H9 (cell line): ENCODE measurements around the gene HES6. TPM values are rescaled to one million over a fixed set of nuclear protein-coding genes. Genes with fewer than 3 reads are reported as not detected.

Experiments
- DNase-seq: peaks from one replicate; pipeline ENCODE4 v3.0.0-alpha.2; 2017
- H2AFZ ChIP-seq: one replicate; pipeline ENCODE4 v1.6.1; 2013; ENCODE audit warnings: mild to moderate bottlenecking, low read length, control low read depth, moderate library complexity
- H2AK5ac ChIP-seq: 2 replicates; pipeline ENCODE4 v1.6.1; 2013; ENCODE audit warnings: low read length, control low read depth, mixed read lengths; ENCODE audit not compliant: insufficient read length
- H2BK120ac ChIP-seq: one replicate; pipeline ENCODE4 v1.6.1; 2013; ENCODE audit warnings: low read depth, mild to moderate bottlenecking, low read length, control low read depth, inconsistent platforms; ENCODE audit not compliant: poor library complexity, severe bottlenecking
- H2BK12ac ChIP-seq: 2 replicates; pipeline ENCODE4 v1.6.1; 2013; ENCODE audit warnings: low read length, control low read depth, mixed read lengths, low read depth; ENCODE audit not compliant: insufficient read length
- H2BK15ac ChIP-seq: 2 replicates; pipeline ENCODE4 v1.6.1; 2013; ENCODE audit warnings: low read depth, low read length, control low read depth
- H2BK20ac ChIP-seq: one replicate; pipeline ENCODE4 v1.6.1; 2013; ENCODE audit warnings: low read depth, mild to moderate bottlenecking, low read length, control low read depth, inconsistent platforms; ENCODE audit not compliant: poor library complexity, severe bottlenecking
- H2BK5ac ChIP-seq: 2 replicates; pipeline ENCODE4 v1.6.1; 2013; ENCODE audit warnings: low read length, control low read depth, mixed read lengths; ENCODE audit not compliant: insufficient read length
- H3K14ac ChIP-seq: 2 replicates; pipeline ENCODE4 v1.6.1; 2013; ENCODE audit warnings: low read length, control low read depth; ENCODE audit not compliant: insufficient read depth
- H3K18ac ChIP-seq: 2 replicates; pipeline ENCODE4 v1.6.1; 2013; ENCODE audit warnings: low read depth, mild to moderate bottlenecking, mixed read lengths, low read length, control low read depth; ENCODE audit not compliant: insufficient read length
- H3K23ac ChIP-seq: 2 replicates; pipeline ENCODE4 v1.6.1; 2013; ENCODE audit warnings: low read length, control low read depth, mixed read lengths, low read depth; ENCODE audit not compliant: insufficient read length
- H3K23me2 ChIP-seq: 2 replicates; pipeline ENCODE4 v1.6.1; 2013; ENCODE audit warnings: low read depth, mild to moderate bottlenecking, mixed read lengths, low read length, control low read depth; ENCODE audit not compliant: insufficient read length, poor library complexity, severe bottlenecking
- H3K27ac ChIP-seq: 2 replicates; pipeline ENCODE4 v1.5.1; 2013; ENCODE audit warnings: low read length, control low read depth, mixed read lengths, low read depth; ENCODE audit not compliant: insufficient read length
- H3K27me3 ChIP-seq: 2 replicates; pipeline ENCODE4 v1.6.1; 2013; ENCODE audit warnings: low read length, control low read depth, inconsistent platforms; ENCODE audit not compliant: insufficient read depth
- H3K4ac ChIP-seq: 2 replicates; pipeline ENCODE4 v1.6.1; 2013; ENCODE audit warnings: low read depth, mild to moderate bottlenecking, control low read depth, inconsistent platforms, low read length, moderate library complexity
- H3K4me1 ChIP-seq: 2 replicates; pipeline ENCODE4 v1.6.1; 2013; ENCODE audit warnings: low read length, control low read depth, inconsistent platforms; ENCODE audit not compliant: insufficient read depth
- H3K4me2 ChIP-seq: 2 replicates; pipeline ENCODE4 v1.6.1; 2013; ENCODE audit warnings: low read length, control low read depth, mixed read lengths; ENCODE audit not compliant: insufficient read length, insufficient read depth
- H3K56ac ChIP-seq: 2 replicates; pipeline ENCODE4 v1.6.1; 2013; ENCODE audit warnings: low read depth, mild to moderate bottlenecking, mixed read lengths, low read length, control low read depth; ENCODE audit not compliant: insufficient read length
- H3K79me1 ChIP-seq: 2 replicates; pipeline ENCODE4 v1.6.1; 2013; ENCODE audit warnings: low read depth, mild to moderate bottlenecking, moderate library complexity, low read length, control low read depth, inconsistent platforms; ENCODE audit not compliant: insufficient read depth, poor library complexity, severe bottlenecking
- H3K79me2 ChIP-seq: 2 replicates; pipeline ENCODE4 v1.6.1; 2013; ENCODE audit warnings: low read length, control low read depth, inconsistent platforms; ENCODE audit not compliant: insufficient read depth
- H3K9ac ChIP-seq: 2 replicates; pipeline ENCODE4 v1.6.1; 2013; ENCODE audit warnings: low read length, control low read depth, mixed read lengths; ENCODE audit not compliant: insufficient read length; ENCODE audit errors: extremely low read depth
- H3K9me3 ChIP-seq: one replicate; pipeline ENCODE4 v1.6.1; 2013; ENCODE audit warnings: low read depth, low read length, inconsistent platforms; ENCODE audit not compliant: control insufficient read depth
- H3T11ph ChIP-seq: one replicate; pipeline ENCODE4 v1.6.1; 2013; ENCODE audit warnings: mild to moderate bottlenecking, low read length, control low read depth, inconsistent platforms
- H4K20me1 ChIP-seq: one replicate; pipeline ENCODE4 v1.6.1; 2013; ENCODE audit not compliant: control insufficient read depth, insufficient read length, insufficient read depth
- H4K5ac ChIP-seq: 2 replicates; pipeline ENCODE4 v1.6.1; 2013; ENCODE audit warnings: low read depth, mild to moderate bottlenecking, mixed read lengths, low read length, control low read depth; ENCODE audit not compliant: insufficient read length
- H4K8ac ChIP-seq: replicated peaks from 2 replicates; pipeline ENCODE4 v1.6.1; 2013; ENCODE audit warnings: low read length, control low read depth, mixed read lengths, low read depth; ENCODE audit not compliant: insufficient read length
- H4K91ac ChIP-seq: 2 replicates; pipeline ENCODE4 v1.6.1; 2013; ENCODE audit warnings: low read depth, mild to moderate bottlenecking, moderate library complexity, mixed read lengths, low read length, control low read depth; ENCODE audit not compliant: insufficient read length
- H3K27ac Mint-ChIP-seq, 3 experiments: 2 replicates in 2 of 3; 3 replicates in 1 of 3; pipeline ENCODE4 v1.8.0; 2020 to 2021; ENCODE audit warnings: mixed read lengths in 3 of 3, mild to moderate bottlenecking in 1 of 3, moderate library complexity in 1 of 3
- H3K27me3 Mint-ChIP-seq: 2 replicates; pipeline ENCODE4 v1.8.0; 2021; ENCODE audit warnings: low read depth, mild to moderate bottlenecking, moderate library complexity, mixed read lengths
- H3K36me3 Mint-ChIP-seq, 3 experiments: 2 replicates in 2 of 3; 3 replicates in 1 of 3; pipeline ENCODE4 v1.8.0; 2020 to 2021; ENCODE audit warnings: low read depth in 3 of 3, mixed read lengths in 3 of 3; ENCODE audit not compliant: insufficient read depth in 1 of 3
- H3K4me1 Mint-ChIP-seq, 2 experiments: 2 replicates each; pipeline ENCODE4 v1.8.0; 2020; ENCODE audit warnings: mixed read lengths in 2 of 2
- H3K4me3 Mint-ChIP-seq, 2 experiments: 2 replicates in 1 of 2; 3 replicates in 1 of 2; pipeline ENCODE4 v1.8.0; 2020 to 2021; ENCODE audit warnings: mild to moderate bottlenecking in 2 of 2, mixed read lengths in 2 of 2, moderate library complexity in 1 of 2
- H3K9me3 Mint-ChIP-seq, 2 experiments: 2 replicates in 1 of 2; 3 replicates in 1 of 2; pipeline ENCODE4 v1.8.0; 2020; ENCODE audit warnings: mild to moderate bottlenecking in 2 of 2, mixed read lengths in 2 of 2, moderate library complexity in 1 of 2
- WGBS: extraction: QIAGEN DNeasy Blood & Tissue Kit; methylation state at CpG from one replicate; pipeline ENCODE4 v1.1.7; 2013; ENCODE audit warnings: missing lambda C conversion rate, low lambda C conversion rate, mixed read lengths; ENCODE audit not compliant: insufficient read length; ENCODE audit errors: extremely low coverage; 5-methylcytosine and 5-hydroxymethylcytosine counted together
- total RNA-seq: library from RNA; stranded (reverse); gene quantifications from 2 replicates; pipeline ENCODE4 v1.2.1, GENCODE V29; 2021
- TF ChIP-seq, protein P1 (sequence below): fragments of 200-600 bp; sonication (generic); conservative IDR thresholded peaks from 3 replicates; pipeline ENCODE4 v1.8.0; 2021; ENCODE audit warnings: antibody characterized with exemption, mild to moderate bottlenecking

HES6 gene
- total RNA-seq, 1 experiment from 2014 or later = 27.1 TPM

DNA sequence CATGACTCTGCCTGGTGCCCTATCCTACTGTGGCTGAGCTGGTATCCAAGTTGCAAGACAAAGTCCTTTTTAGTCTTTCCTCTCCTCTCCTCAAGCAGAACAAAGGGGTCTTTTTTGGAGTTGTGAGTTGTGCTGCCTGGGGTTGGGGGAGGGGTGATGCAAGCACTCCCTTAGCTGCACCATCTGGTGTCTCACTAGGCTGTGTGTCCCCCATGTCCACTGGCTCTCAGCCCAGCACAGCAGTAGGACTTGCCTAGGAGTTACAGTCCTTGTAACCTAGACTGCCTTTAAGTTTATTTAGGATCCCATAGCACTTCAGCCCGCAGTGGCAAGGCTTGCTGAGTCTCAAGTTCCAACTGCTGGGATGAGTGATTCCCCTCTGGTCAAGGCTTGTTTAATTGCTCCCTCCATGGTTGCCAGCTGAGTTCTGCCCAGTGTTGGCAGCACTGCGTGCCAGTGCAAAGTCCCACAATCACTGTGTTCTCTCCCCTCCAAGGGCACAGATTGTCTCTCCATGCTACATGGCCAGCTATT lies 23.1 kb downstream of the HES6 start:
- Histone ChIP-seq H3K4ac (no peak overlapping the region), H4K5ac (no peak overlapping the region), H2BK20ac (no peak overlapping the region), H3K9me3 (no peaks in the 10 kb centered on the region), H4K20me1 (no peaks in the 10 kb centered on the region), H3K79me2 (no peaks in the 10 kb centered on the region), H3K79me1 (no peaks in the 10 kb centered on the region), H3K27ac (no peak overlapping the region), H3K14ac (no peak overlapping the region), H3K56ac (no peak overlapping the region), H4K8ac (no peak overlapping the region), H3K27me3 (no peaks in the 10 kb centered on the region), H2BK15ac (no peak overlapping the region), H2BK5ac (no peak overlapping the region), H3K23me2 (no peaks in the 10 kb centered on the region), H4K91ac (no peak overlapping the region), H2BK12ac (no peak overlapping the region), H3K23ac (no peak overlapping the region), H3T11ph (no peak overlapping the region), H2AK5ac (no peak overlapping the region), H2AFZ (no peak overlapping the region), H3K4me1 (no peaks in the 10 kb centered on the region; the same call in 1 of the 2 replicates), H3K9ac (no peak overlapping the region), H3K4me2 (no peak overlapping the region), H3K18ac (no peak overlapping the region), H2BK120ac (no peak overlapping the region)
- H3K4me1 Mint-ChIP-seq = peaks cover 12 to 14% of the 10 kb centered on the region in 2 experiments
- TF ChIP-seq, protein P1, sequence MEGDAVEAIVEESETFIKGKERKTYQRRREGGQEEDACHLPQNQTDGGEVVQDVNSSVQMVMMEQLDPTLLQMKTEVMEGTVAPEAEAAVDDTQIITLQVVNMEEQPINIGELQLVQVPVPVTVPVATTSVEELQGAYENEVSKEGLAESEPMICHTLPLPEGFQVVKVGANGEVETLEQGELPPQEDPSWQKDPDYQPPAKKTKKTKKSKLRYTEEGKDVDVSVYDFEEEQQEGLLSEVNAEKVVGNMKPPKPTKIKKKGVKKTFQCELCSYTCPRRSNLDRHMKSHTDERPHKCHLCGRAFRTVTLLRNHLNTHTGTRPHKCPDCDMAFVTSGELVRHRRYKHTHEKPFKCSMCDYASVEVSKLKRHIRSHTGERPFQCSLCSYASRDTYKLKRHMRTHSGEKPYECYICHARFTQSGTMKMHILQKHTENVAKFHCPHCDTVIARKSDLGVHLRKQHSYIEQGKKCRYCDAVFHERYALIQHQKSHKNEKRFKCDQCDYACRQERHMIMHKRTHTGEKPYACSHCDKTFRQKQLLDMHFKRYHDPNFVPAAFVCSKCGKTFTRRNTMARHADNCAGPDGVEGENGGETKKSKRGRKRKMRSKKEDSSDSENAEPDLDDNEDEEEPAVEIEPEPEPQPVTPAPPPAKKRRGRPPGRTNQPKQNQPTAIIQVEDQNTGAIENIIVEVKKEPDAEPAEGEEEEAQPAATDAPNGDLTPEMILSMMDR = no peak
- DNase-seq = no peak
- peak overlapping the region in 1 of 3 experiments; percentile 66; a peak in 2 of 7 replicates for H3K27ac Mint-ChIP-seq
- H3K9me3 Mint-ChIP-seq = no peaks in the 10 kb centered on the region; a peak in 1 of 5 replicates
- H3K36me3 Mint-ChIP-seq = no peaks in the 10 kb centered on the region; a peak in 1 of 7 replicates
- no peak overlapping the region; a peak in 1 of 5 replicates for H3K4me3 Mint-ChIP-seq
- no CpG with 5 or more reads among the region's 2 CpGs for WGBS
- peaks cover 30% of the 10 kb centered on the region for H3K27me3 Mint-ChIP-seq
